HG02571 (cell line): ENCODE results near the gene ALDH18A1.

Experiments
- ATAC-seq: cut with Tn5 transposase; IDR thresholded peaks from one replicate; pipeline ENCODE4 v1.9.1; 2021; ENCODE audit warnings: mild to moderate bottlenecking, moderate library complexity; ENCODE audit not compliant: unreplicated experiment

Gene ALDH18A1

GRCh38 chr10:95588025-95588424 is 68.5 kb downstream of the ALDH18A1 start:
- no peak for ATAC-seq

- ATAC-seq: no peak
These were observed 76.5 kb downstream of the ALDH18A1 start for GRCh38 chr10:95579835-95580535.

- ATAC-seq: no peak
These were observed 77.2 kb downstream of the ALDH18A1 start for GRCh38 chr10:95579292-95579691.

GRCh38 chr10:95578619-95579018 is 77.9 kb downstream of the ALDH18A1 start:
- ATAC-seq: no peak

GRCh38 chr10:95574649-95575365 is 81.7 kb downstream of the ALDH18A1 start:
- ATAC-seq: no peak

- ATAC-seq: no peak
These were observed 82.4 kb downstream of the ALDH18A1 start for GRCh38 chr10:95573964-95574604.

GRCh38 chr10:95573527-95573926 is 83.0 kb downstream of the ALDH18A1 start:
- ATAC-seq: no peak

GRCh38 chr10:95572131-95572820 is 84.2 kb downstream of the ALDH18A1 start:
- no peak for ATAC-seq

- no peak for ATAC-seq
These were observed 85.1 kb downstream of the ALDH18A1 start for GRCh38 chr10:95571390-95571789.

- ATAC-seq: no peak
These were observed 87.1 kb downstream of the ALDH18A1 start for GRCh38 chr10:95569368-95569767.

GRCh38 chr10:95567903-95568630 is 88.4 kb downstream of the ALDH18A1 start:
- ATAC-seq: no peak

- no peak for ATAC-seq
These were observed 90.4 kb downstream of the ALDH18A1 start for GRCh38 chr10:95566136-95566535.

GRCh38 chr10:95565336-95565735 is 91.2 kb downstream of the ALDH18A1 start:
- ATAC-seq: no peak

GRCh38 chr10:95564291-95564690 is 92.2 kb downstream of the ALDH18A1 start:
- ATAC-seq: no peak

- ATAC-seq: no peak
These were observed 94.1 kb downstream of the ALDH18A1 start for GRCh38 chr10:95562341-95562965.

GRCh38 chr10:95561864-95562177 is 94.7 kb downstream of the ALDH18A1 start:
- no peak for ATAC-seq

GRCh38 chr10:95561177-95561863 is 95.2 kb downstream of the ALDH18A1 start, which contains the start of gene SORBS1:
Gene SORBS1, minus strand, starts transcription at chr10:95561371. Its CDS starts 120,236 bp downstream, at chr10:95441135.
- peak; percentile 99 for ATAC-seq

GRCh38 chr10:95560278-95561176 is 96.0 kb downstream of the ALDH18A1 start:
- no peak for ATAC-seq

- no peak for ATAC-seq
These were observed 96.6 kb downstream of the ALDH18A1 start for GRCh38 chr10:95559896-95560277.
